Measurements from ENCODE around the gene NUP93.
"Not testable (repeated sequence)": the region's sequence is repeated elsewhere in the genome, so short reads cannot be mapped to it uniquely, and the experiment has no call there.

Gene NUP93

DNA sequence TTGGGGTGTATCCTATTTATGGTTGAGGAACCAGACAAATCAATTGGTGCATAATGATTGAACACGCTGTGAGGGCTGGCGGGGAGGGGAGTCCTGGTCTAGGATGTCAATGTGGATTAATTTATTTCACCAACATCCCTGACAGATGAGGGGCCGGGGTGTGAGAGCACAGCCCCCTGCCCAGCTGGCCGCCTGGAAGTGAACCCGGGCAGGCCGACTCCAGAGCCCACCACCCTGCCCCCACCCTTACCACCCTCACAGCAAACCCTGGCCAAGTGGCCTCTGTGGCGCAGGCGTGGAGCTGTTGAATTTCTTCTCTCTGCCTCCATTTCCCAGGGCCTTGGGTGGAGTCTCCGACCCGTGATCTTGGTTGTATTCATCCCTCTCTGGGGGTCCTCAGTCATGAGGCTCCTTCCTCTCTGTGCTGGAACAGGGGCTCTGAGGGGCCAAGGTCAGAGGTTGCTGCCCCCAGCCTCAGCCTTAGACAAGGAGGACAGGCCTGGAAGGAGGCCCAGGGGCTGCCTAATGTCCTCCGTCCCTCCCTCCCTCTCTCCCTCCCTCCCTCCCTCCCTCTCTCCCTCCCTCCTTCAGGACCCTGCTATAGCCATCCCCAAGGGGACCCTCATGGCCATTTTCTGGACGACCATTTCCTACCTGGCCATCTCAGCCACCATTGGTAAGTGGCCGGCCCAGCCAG lies 147.7 kb downstream of the NUP93 start:
- DNase-seq: no peak

- DNase-seq: no peak
Measured at GRCh38 chr16:56878282-56878854, 148.4 kb downstream of the NUP93 start.

DNA sequence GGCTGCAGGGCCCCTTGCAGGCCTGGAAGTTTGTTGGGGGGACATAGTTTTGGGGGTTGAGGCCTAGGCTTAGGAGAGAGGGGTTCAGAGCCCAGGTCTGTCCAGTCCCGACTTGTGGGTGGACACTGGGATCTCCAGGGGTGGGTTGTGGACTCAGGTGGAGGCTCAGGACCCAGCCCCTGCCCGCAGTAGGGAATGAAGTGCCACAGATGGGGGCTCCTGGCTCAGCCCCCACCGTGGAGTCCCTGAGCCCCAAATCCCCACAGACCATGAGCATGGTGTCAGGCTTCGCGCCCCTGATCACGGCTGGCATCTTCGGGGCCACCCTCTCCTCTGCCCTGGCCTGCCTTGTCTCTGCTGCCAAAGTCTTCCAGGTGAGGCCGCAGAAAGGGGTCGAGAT lies 149.3 kb downstream of the NUP93 start:
- DNase-seq: no peak

DNA sequence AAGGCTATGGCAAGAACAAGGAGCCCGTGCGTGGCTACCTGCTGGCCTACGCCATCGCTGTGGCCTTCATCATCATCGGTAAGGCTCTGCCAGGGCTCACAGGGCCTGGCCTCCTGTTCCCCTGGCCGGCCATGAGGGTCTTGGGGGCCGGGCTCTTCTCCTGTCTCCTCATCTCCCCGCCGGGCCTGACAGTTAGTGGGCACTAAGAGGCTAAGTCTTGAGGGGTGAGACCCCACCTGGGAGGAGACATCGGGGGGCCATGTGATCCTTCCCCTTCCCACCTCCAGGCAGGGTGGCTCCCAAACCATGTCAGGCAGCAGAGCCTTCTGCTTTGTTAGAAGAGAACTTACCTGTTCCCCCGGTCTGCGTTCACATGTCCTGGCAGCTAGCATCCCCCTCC lies 150.2 kb downstream of the NUP93 start:
- no peak for DNase-seq

- DNase-seq: no peak
Measured at GRCh38 chr16:56880685-56881084, 150.8 kb downstream of the NUP93 start.

- DNase-seq: no peak
Measured at GRCh38 chr16:56882077-56882800, 152.3 kb downstream of the NUP93 start.

DNA sequence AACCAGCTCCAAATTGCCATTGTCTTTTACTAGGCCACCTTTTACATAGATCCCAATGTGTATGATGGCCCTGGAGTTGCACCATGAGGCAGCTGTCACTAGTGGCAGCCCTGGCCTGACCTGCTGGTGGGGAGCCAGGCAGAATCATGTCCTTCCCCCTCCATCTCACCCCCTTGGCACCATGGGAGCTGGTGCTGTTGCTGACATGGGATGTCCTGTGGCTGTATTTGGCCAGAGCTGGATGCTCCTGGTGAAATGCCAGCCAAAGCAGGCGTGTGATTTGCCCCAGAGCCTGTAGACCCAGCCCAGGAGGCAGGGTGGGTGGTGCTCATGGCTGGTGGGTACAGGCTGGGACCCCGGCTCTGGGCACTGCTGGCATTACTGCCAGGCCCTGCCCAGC lies 153.7 kb downstream of the NUP93 start:
- DNase-seq: no peak

DNA sequence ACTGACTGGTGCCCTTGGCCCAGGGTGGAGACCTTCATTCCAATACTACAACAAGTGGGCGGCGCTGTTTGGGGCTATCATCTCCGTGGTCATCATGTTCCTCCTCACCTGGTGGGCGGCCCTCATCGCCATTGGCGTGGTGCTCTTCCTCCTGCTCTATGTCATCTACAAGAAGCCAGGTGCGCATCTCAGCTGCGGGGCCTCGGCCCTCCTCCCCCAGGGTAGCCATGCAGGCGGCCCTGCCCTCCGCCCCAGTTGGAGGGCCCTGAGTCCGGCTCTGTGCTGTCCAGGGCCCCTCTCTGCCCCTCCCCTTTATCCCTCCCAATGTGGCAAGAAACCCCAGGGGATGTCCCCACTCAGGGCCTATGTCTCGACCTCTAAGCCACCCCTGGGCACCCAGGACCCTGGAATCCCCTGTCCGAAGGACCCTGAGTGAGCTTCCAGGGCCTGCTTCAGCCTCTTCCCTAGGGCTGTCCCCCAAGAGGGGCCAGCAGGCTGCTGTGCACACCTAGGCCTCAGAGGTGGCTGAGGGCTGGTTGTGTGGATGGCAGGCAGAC lies 154.2 kb downstream of the NUP93 start:
- DNase-seq: no peak

DNA sequence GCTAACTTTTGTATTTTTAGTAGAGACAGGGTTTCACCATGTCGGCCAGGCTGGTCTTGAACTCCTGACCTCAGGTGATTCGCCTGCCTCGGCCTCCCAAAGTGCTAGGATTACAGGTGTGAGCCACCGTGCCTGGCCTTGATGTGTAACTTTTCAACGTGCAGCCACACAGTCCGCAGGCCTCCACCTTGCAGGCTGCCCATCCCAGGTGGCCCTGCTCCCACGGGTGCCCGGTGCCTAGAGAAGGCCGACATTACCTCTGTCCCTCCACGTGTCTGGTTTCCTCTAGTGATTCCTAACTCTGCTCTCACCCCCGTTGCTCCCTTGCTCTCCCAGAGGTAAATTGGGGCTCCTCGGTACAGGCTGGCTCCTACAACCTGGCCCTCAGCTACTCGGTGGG lies 155.0 kb downstream of the NUP93 start:
- DNase-seq: not testable (repeated sequence)

DNA sequence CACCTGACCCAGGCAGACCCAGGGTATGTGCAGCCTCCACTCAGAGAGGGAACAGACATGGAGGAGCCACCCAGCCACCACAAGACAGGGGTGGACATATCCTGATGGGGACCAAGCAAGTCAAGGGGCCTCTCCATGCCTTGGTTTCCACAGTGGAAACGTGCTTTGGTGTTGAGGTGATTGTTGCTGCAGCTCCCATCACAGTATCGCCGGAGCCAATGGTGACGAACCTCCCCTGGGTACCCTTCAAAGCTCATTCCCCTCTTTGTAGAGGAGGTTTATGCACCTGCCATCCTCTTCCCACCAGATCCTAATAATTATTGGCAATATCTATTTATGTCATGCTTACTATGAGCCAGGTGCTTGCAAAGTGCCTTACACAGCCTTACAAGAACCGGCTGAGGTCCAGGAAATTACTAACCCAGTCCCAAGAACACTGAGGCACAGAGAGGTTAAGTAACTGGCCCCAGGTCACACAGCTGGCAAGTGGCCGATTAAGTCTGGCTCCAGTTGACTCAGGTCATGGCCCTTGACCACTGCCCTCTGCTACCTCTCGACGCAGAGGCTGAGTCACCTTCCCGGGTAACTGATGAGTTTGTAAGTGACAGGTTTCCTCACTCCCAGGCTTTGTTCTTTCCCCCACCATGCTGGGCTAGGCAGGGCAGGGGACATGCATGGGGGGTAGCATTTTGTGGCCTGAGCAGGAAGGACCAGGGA lies 155.7 kb downstream of the NUP93 start:
- no peak for DNase-seq

DNA sequence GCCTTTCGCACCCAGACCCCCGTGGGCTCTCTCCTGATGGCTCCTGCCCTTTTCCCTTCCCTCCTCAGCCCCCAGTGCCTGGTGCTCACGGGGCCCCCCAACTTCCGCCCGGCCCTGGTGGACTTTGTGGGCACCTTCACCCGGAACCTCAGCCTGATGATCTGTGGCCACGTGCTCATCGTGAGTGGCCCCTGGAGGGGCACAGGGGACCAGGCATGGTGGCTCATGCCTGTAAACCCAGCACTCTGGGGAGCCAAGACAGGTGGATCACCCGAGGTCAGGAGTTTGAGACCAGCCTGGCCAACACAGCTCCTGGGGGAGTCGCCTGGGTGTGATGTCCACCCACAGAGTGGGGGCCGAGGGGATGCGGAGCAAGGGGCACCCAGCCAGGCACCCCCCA lies 156.4 kb downstream of the NUP93 start:
- no peak for DNase-seq

GRCh38 chr16:56886826-56887225 lies 156.9 kb downstream of the NUP93 start:
- DNase-seq: no peak

DNA sequence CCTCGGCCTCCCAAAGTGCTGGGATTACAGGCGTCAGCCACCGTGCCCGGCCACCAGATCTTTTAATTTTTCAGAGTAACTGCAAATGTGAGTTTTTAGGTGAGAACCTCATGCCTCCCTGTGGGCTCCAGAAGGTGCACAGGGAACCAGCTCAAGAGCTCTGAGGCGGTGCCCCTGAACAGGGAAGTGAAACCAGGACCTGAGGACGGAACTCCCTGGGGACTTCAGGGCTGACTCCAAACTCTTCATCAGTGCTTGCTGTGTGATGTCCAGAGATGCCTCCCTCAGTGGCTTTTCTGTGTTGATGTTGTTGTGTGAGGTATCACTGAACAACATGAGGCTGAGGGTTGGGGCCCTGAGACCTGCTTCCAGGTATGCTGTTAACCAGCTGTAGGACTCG lies 158.9 kb downstream of the NUP93 start:
- DNase-seq: no peak

DNA sequence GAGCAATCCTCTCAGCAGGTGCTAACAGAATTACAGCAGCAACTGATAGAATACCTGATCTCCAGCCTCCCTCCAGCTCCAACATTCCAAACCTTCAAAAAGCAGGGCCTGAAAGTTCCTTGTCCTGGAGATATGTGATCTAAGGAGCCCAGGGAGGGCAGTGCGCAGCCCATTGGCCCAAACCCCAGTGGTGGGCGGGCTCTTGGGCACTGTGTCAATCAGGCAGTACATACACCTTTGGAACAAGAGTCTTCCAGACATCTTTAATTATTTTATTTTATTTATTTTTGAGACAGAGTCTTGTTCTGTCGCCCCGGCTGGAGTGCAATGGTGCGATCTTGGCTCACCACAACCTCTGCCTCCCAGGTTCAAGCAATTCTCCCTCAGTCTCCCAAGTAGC lies 159.3 kb downstream of the NUP93 start:
- DNase-seq: no peak

DNA sequence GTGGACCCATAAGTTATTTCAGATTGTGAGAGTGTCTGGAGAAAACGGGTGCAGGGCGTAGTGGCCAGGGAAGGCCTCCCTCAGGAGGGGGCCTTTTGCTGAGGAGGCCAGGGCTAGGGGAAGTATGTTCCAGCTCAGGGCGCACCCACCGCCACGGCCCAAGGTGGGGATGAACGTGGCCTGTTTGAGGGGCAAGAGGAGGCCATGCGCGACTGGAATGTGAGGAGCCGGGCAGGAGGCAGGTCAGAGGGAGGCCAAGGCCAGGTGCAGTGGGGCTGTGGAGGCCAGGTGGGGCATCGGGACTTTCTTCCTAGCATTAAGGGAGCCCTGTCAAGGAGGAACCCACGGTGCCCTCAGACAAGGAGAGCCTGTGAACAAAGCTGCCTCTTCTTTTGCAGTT lies 161.8 kb downstream of the NUP93 start:
- no peak for DNase-seq

DNA sequence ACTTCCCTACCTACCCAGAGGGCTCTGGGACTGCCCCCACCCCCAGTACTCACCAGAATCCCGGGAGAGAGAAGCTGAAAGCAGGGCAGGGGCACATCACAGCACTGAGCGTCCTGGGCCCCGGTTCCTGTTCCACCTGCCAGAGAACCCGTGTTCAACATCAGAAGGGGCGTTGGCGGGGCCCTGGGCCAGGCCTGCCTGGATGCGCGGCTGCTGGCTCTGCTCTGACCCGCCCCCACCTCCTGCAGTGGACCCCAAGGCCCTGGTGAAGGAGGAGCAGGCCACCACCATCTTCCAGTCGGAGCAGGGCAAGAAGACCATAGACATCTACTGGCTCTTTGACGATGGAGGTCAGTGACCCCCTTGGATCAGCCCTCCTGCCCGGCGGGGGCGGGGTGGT lies 162.8 kb downstream of the NUP93 start:
- no peak for DNase-seq

- DNase-seq: no peak
Measured at GRCh38 chr16:56894331-56894917, 164.5 kb downstream of the NUP93 start.

- no peak for DNase-seq
Measured at GRCh38 chr16:56895813-56896212, 165.9 kb downstream of the NUP93 start.

DNA sequence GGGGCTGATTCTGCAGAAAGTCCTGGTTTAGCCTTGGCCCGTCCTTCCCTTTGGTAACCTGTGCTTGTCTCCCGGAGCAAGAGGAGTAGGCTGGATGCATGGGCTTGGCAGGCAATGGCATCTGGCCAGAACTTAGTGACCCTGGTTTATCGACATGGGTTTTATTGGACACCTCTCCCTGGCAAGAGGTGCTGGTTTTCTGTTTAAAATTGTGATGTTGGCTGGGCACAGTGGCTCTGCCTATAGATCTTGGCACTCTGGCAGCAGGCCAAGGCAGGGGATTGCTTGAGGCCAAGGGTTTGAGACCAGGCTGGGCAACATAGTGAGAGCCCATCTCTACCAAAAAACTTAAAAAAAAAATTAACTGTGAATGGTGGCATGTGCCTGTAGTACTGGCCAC lies 166.3 kb downstream of the NUP93 start:
- DNase-seq: no peak

- no peak for DNase-seq
Measured at GRCh38 chr16:56897026-56897799, 167.3 kb downstream of the NUP93 start.

- no peak for DNase-seq
Measured at GRCh38 chr16:56898847-56899246, 168.9 kb downstream of the NUP93 start.

All from KG1 (cell line).